Measurements from ENCODE around the gene MYH7B. TPM values are rescaled to one million over a fixed set of nuclear protein-coding genes. Genes with fewer than 3 reads are reported as not detected.

The MYH7B gene
- total and polyA plus RNA-seq, 2 experiments from 2014 or later: 0.10 to 1.1 TPM

- H3K79me2 ChIP-seq (replicated peaks; ENCODE audit: insufficient read depth): no peaks in the 10 kb centered on the region
- no peaks in the 10 kb centered on the region; the same call in 1 of the 2 replicates for H4K20me1 ChIP-seq (replicated peaks; ENCODE audit: insufficient read depth)
- no peak for TF ChIP-seq ETS1 (IDR thresholded peaks at IDR 0.05)
- no peak for TF ChIP-seq EZH2phosphoT487 (IDR thresholded peaks at IDR 0.05; ENCODE audit: unreplicated experiment)
- no peak for TF ChIP-seq ZNF462 (CRISPR knock-in tag; IDR thresholded peaks at IDR 0.05)
- TF ChIP-seq STAT1 (IDR thresholded peaks at IDR 0.05; ENCODE audit: unreplicated experiment): no peak
- TF ChIP-seq ZNF114 (CRISPR knock-in tag; IDR thresholded peaks at IDR 0.05): no peak
- TF ChIP-seq POLR2AphosphoS5 (IDR thresholded peaks at IDR 0.05; ENCODE audit: low read depth): no peak
- TF ChIP-seq JUNB (IDR thresholded peaks at IDR 0.05; ENCODE audit: unreplicated experiment): no peak
- no peak for TF ChIP-seq NANOG (IDR thresholded peaks at IDR 0.05; ENCODE audit: borderline replicate concordance)
- TF ChIP-seq CTCF (conservative IDR thresholded peaks at IDR 0.05; ENCODE audit: low read depth in 2 of 2): no peak
- TF ChIP-seq REST (IDR thresholded peaks at IDR 0.05; ENCODE audit: unreplicated experiment): no peak
- Mint-ChIP-seq H3K4me3 (no peak overlapping the region), H3K27ac (no peak overlapping the region), H3K9me3 (no peaks in the 10 kb centered on the region; the same call in 2 of the 3 replicates), H3K36me3 (ENCODE audit: low read depth) (no peaks in the 10 kb centered on the region), H3K4me1 (peaks cover 8% of the 10 kb centered on the region), H3K27me3 (ENCODE audit: insufficient read depth, low read depth, poor library complexity) (peaks cover 15% of the 10 kb centered on the region)
- no peaks in the 10 kb centered on the region for H3F3A ChIP-seq (replicated peaks; ENCODE audit: low read depth)
- H3K4me1 ChIP-seq (ENCODE audit: insufficient read depth): no peaks in the 10 kb centered on the region
- H3K9me2 ChIP-seq (ENCODE audit: insufficient read depth): no peaks in the 10 kb centered on the region
- H3K4me3 ChIP-seq: no peak overlapping the region
- no peaks in the 10 kb centered on the region for H3K36me3 ChIP-seq (ENCODE audit: insufficient read depth)
- H2AFZ ChIP-seq: no peak overlapping the region
- ATAC-seq: no peak
- H3K27ac ChIP-seq (ENCODE audit: low read depth): no peak overlapping the region
- no peaks in the 10 kb centered on the region for H3K27me3 ChIP-seq (ENCODE audit: insufficient read depth)
- no peak overlapping the region for H3K4me2 ChIP-seq
- DNase-seq (ENCODE audit: low spot score): no peak
Observed at GRCh38 chr20:34990231-34990630, 34.6 kb downstream of the MYH7B start.

Data from GM23338 (cell line).